HepG2 (cell line): ENCODE results near the gene RAB11FIP5. TPM values are rescaled to one million over a fixed set of nuclear protein-coding genes. Genes with fewer than 3 reads are reported as not detected.

ENCODE experiments used
- CCAR2 ChIP-seq: fragments of 200-400 bp; formaldehyde crosslinking; optimal IDR thresholded peaks from 2 replicates; pipeline ENCODE3; 2018; ENCODE audit warnings: low read depth, mild to moderate bottlenecking, low read length, moderate library complexity
- GABPB1 ChIP-seq: IDR thresholded peaks from 2 replicates; pipeline ENCODE4 v1.6.1; 2016; ENCODE audit warnings: mild to moderate bottlenecking, missing genetic modification reagents, moderate library complexity, missing compliant biosample characterization
- KAT2B ChIP-seq: fragments of 150-350 bp; IDR thresholded peaks from 2 replicates; pipeline ENCODE4 v1.6.1; 2014; ENCODE audit warnings: low read depth, low read length, borderline replicate concordance
- KDM5A ChIP-seq: fragments of 200-600 bp; sonication (generic); IDR thresholded peaks from 2 replicates; pipeline ENCODE4 v1.7.0; 2018; ENCODE audit warnings: antibody characterized with exemption, mild to moderate bottlenecking, low read length, borderline replicate concordance
- KLF9 ChIP-seq: IDR thresholded peaks from 2 replicates; pipeline ENCODE4 v1.6.1; 2016; ENCODE audit warnings: low read depth
- NCOA1 ChIP-seq: sonication (generic); formaldehyde crosslinking; IDR thresholded peaks from 2 replicates; pipeline ENCODE4 v1.9.0; 2021; ENCODE audit warnings: missing genetic modification reagents
- RCOR2 ChIP-seq: IDR thresholded peaks from 2 replicates; pipeline ENCODE4 v1.6.1; 2016; ENCODE audit warnings: missing biosample characterization, missing genetic modification reagents
- SMARCC2 ChIP-seq: fragments of 450-650 bp; IDR thresholded peaks from 2 replicates; pipeline ENCODE4 v1.6.1; 2017; ENCODE audit warnings: antibody characterized with exemption, mild to moderate bottlenecking
- SNAPC2 ChIP-seq: sonication (generic); formaldehyde crosslinking; IDR thresholded peaks from 2 replicates; pipeline ENCODE4 v1.8.1; 2022; ENCODE audit warnings: mild to moderate bottlenecking, missing genetic modification reagents
- SP140L ChIP-seq: sonication (generic); formaldehyde crosslinking; IDR thresholded peaks from 2 replicates; pipeline ENCODE4 v1.4.0; 2020; ENCODE audit warnings: missing genetic modification reagents, borderline replicate concordance
- TCF7 ChIP-seq: sonication (generic); IDR thresholded peaks from 2 replicates; pipeline ENCODE4 v1.6.1; 2016; ENCODE audit warnings: antibody characterized with exemption, low read depth
- ZBTB38 ChIP-seq: sonication (generic); formaldehyde crosslinking; IDR thresholded peaks from 2 replicates; pipeline ENCODE4 v1.5.1; 2020; ENCODE audit warnings: mild to moderate bottlenecking, missing genetic modification reagents
- ZC3H4 ChIP-seq: sonication (generic); formaldehyde crosslinking; IDR thresholded peaks from 2 replicates; pipeline ENCODE4 v1.4.0; 2020; ENCODE audit warnings: missing genetic modification reagents, borderline replicate concordance
- ZGPAT ChIP-seq: IDR thresholded peaks from 2 replicates; pipeline ENCODE4 v1.6.1; 2016; ENCODE audit warnings: mild to moderate bottlenecking
- ZKSCAN1 ChIP-seq: fragments of 150-350 bp; IDR thresholded peaks from 2 replicates; pipeline ENCODE4 v1.6.1; 2014; ENCODE audit warnings: low read length
- ZMAT5 ChIP-seq: sonication (generic); formaldehyde crosslinking; IDR thresholded peaks from 2 replicates; pipeline ENCODE4 v1.5.0; 2020; ENCODE audit warnings: mild to moderate bottlenecking, low read depth, missing genetic modification reagents, borderline replicate concordance
- ZNF282 ChIP-seq: fragments of 450-650 bp; IDR thresholded peaks from 2 replicates; pipeline ENCODE4 v1.6.1; 2018; ENCODE audit not compliant: partially characterized antibody
- ZNF512 ChIP-seq: sonication (generic); formaldehyde crosslinking; IDR thresholded peaks from 2 replicates; pipeline ENCODE4 v1.4.0; 2020; ENCODE audit warnings: mild to moderate bottlenecking, missing genetic modification reagents
- ZNF550 ChIP-seq: sonication (generic); formaldehyde crosslinking; IDR thresholded peaks from 2 replicates; pipeline ENCODE4 v1.4.0; 2020; ENCODE audit warnings: mild to moderate bottlenecking, missing genetic modification reagents, borderline replicate concordance
- ZNF556 ChIP-seq: sonication (generic); formaldehyde crosslinking; IDR thresholded peaks from 2 replicates; pipeline ENCODE4 v1.4.0; 2020; ENCODE audit warnings: mild to moderate bottlenecking, missing genetic modification reagents, borderline replicate concordance
- ZNF615 ChIP-seq: sonication (generic); formaldehyde crosslinking; IDR thresholded peaks from 2 replicates; pipeline ENCODE4 v1.5.0; 2020; ENCODE audit warnings: mild to moderate bottlenecking, missing genetic modification reagents, borderline replicate concordance
- ZNF75D ChIP-seq: sonication (generic); formaldehyde crosslinking; IDR thresholded peaks from 2 replicates; pipeline ENCODE4 v1.8.1; 2023; ENCODE audit warnings: missing genetic modification reagents, mild to moderate bottlenecking, borderline replicate concordance
- ZSCAN21 ChIP-seq: sonication (generic); formaldehyde crosslinking; IDR thresholded peaks from 2 replicates; pipeline ENCODE4 v1.8.0; 2022; ENCODE audit warnings: mild to moderate bottlenecking, missing genetic modification reagents, moderate library complexity, borderline replicate concordance
- polyA plus RNA-seq, 8 experiments: library from polyadenylated mRNA; depleted of rRNA in 3 of 8; stranded (reverse) in 7 of 8; unstranded in 1 of 8; fragments of >200 nt; fragmentation: Illumina TruSeq in 4 of 8; extraction: Trizol in 4 of 8; gene quantifications; 2 replicates each; pipeline versions ENCODE4 v1.2.1 to v1.2.3, GENCODE V29; 2011 to 2016; ENCODE audit warnings: low read depth in 4 of 8, missing spikeins in 1 of 8, mixed read lengths in 1 of 8; ENCODE audit not compliant: insufficient read depth in 1 of 8
- total RNA-seq, 5 experiments: library from RNA; depleted of rRNA; stranded (reverse); fragments of >200 nt; fragmentation: Illumina TruSeq; extraction: Trizol; gene quantifications; 2 replicates each; pipeline ENCODE4 v1.2.3, GENCODE V29; 2016; ENCODE audit warnings: low read depth in 1 of 5
- TF ChIP-seq, protein P1 (sequence below): fragments of 450-650 bp; IDR thresholded peaks from 2 replicates; pipeline ENCODE4 v1.6.1; 2017
- TF ChIP-seq, protein P2 (sequence below): IDR thresholded peaks from 2 replicates; pipeline ENCODE4 v1.6.1; 2016; ENCODE audit warnings: missing genetic modification reagents, missing compliant biosample characterization

The RAB11FIP5 gene
- total and polyA plus RNA-seq, 2 of the 13 experiments (the other 11 are each of a cell fraction or from before 2014, with no cell fraction given) = 9.4 to 22.9 TPM

- TF ChIP-seq ZNF75D (CRISPR knock-in tag) = 0 out of 2 replicates have a peak, but pooled peaks have one; percentile 60
- TF ChIP-seq, protein P1, sequence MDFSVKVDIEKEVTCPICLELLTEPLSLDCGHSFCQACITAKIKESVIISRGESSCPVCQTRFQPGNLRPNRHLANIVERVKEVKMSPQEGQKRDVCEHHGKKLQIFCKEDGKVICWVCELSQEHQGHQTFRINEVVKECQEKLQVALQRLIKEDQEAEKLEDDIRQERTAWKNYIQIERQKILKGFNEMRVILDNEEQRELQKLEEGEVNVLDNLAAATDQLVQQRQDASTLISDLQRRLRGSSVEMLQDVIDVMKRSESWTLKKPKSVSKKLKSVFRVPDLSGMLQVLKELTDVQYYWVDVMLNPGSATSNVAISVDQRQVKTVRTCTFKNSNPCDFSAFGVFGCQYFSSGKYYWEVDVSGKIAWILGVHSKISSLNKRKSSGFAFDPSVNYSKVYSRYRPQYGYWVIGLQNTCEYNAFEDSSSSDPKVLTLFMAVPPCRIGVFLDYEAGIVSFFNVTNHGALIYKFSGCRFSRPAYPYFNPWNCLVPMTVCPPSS = no peak
- peak; percentile 15; the same call in 1 of the 2 replicates for TF ChIP-seq KDM5A
- TF ChIP-seq ZMAT5 = no peak
- no peak for TF ChIP-seq ZC3H4
- TF ChIP-seq ZKSCAN1 = no peak
- no peak for TF ChIP-seq RCOR2 (CRISPR knock-in tag)
- TF ChIP-seq GABPB1 (CRISPR knock-in tag) = no peak
- TF ChIP-seq ZGPAT = no peak
- peak; percentile 42; the same call in 1 of the 2 replicates for TF ChIP-seq ZNF615 (CRISPR knock-in tag)
- no peak for TF ChIP-seq CCAR2
- no peak for TF ChIP-seq NCOA1 (CRISPR knock-in tag)
- TF ChIP-seq SMARCC2 = no peak
- TF ChIP-seq SP140L (CRISPR knock-in tag) = no peak
- TF ChIP-seq ZNF556 (CRISPR knock-in tag) = 0 out of 2 replicates have a peak, but pooled peaks have one; percentile 21
- TF ChIP-seq KLF9 (CRISPR knock-in tag) = no peak
- TF ChIP-seq ZNF550 = 0 out of 2 replicates have a peak, but pooled peaks have one; percentile 43
- TF ChIP-seq, protein P2, sequence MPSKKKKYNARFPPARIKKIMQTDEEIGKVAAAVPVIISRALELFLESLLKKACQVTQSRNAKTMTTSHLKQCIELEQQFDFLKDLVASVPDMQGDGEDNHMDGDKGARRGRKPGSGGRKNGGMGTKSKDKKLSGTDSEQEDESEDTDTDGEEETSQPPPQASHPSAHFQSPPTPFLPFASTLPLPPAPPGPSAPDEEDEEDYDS = no peak
- TF ChIP-seq KAT2B = no peak
- peak; percentile 6; the same call in 1 of the 2 replicates for TF ChIP-seq SNAPC2 (CRISPR knock-in tag)
- no peak for TF ChIP-seq ZNF282
- TF ChIP-seq TCF7 = no peak
- 0 out of 2 replicates have a peak, but pooled peaks have one; percentile 34 for TF ChIP-seq ZBTB38
- 0 out of 2 replicates have a peak, but pooled peaks have one; percentile 46 for TF ChIP-seq ZSCAN21 (CRISPR knock-in tag)
- TF ChIP-seq ZNF512 (CRISPR knock-in tag) = no peak
Observed at GRCh38 chr2:73069855-73070642, 42.7 kb downstream of the RAB11FIP5 start (continued).
